Fibroblast of skin of right quadriceps (primary cell): ENCODE data around the gene PLCG2.

Experiments used
- DNase-seq: peaks from one replicate; pipeline ENCODE4 v3.0.0-alpha.2; 2013

PLCG2 gene

GRCh38 chr16:81882559-81882958, 103.5 kb downstream of the PLCG2 start:
- DNase-seq, result no peak

GRCh38 chr16:81883235-81883634, 104.1 kb downstream of the PLCG2 start:
- DNase-seq, result no peak

GRCh38 chr16:81885976-81886586, 107.0 kb downstream of the PLCG2 start:
- peak; percentile 11 for DNase-seq

GRCh38 chr16:81888520-81889394, 109.7 kb downstream of the PLCG2 start:
- DNase-seq, result no peak

GRCh38 chr16:81891736-81892364, 112.8 kb downstream of the PLCG2 start:
- DNase-seq, result no peak

GRCh38 chr16:81894592-81894991, 115.5 kb downstream of the PLCG2 start:
- DNase-seq, result no peak

GRCh38 chr16:81896902-81897301, 117.8 kb downstream of the PLCG2 start:
- DNase-seq, result no peak

GRCh38 chr16:81899601-81900000, 120.5 kb downstream of the PLCG2 start:
- DNase-seq, result no peak

GRCh38 chr16:81900014-81900413, 120.9 kb downstream of the PLCG2 start:
- no peak for DNase-seq

GRCh38 chr16:81900456-81900855, 121.4 kb downstream of the PLCG2 start:
- DNase-seq, result no peak

GRCh38 chr16:81901484-81901883, 122.4 kb downstream of the PLCG2 start:
- peak; percentile 25 for DNase-seq

GRCh38 chr16:81902025-81902424, 122.9 kb downstream of the PLCG2 start:
- DNase-seq, result no peak

- no peak for DNase-seq
Measured at GRCh38 chr16:81904320-81904719, 125.2 kb downstream of the PLCG2 start.

- DNase-seq, result no peak
Measured at GRCh38 chr16:81905277-81905676, 126.2 kb downstream of the PLCG2 start.

- DNase-seq, result no peak
Measured at GRCh38 chr16:81907681-81908080, 128.6 kb downstream of the PLCG2 start.

- no peak for DNase-seq
Measured at GRCh38 chr16:81908466-81909262, 129.6 kb downstream of the PLCG2 start.

- DNase-seq, result no peak
Measured at GRCh38 chr16:81910366-81910885, 131.3 kb downstream of the PLCG2 start.

GRCh38 chr16:81912395-81912794, 133.3 kb downstream of the PLCG2 start:
- no peak for DNase-seq

- no peak for DNase-seq
Measured at GRCh38 chr16:81913222-81913621, 134.1 kb downstream of the PLCG2 start.

GRCh38 chr16:81917375-81917774, 138.3 kb downstream of the PLCG2 start:
- no peak for DNase-seq

- no peak for DNase-seq
Measured at GRCh38 chr16:81918927-81919326, 139.8 kb downstream of the PLCG2 start.

GRCh38 chr16:81920498-81920897, 141.4 kb downstream of the PLCG2 start:
- no peak for DNase-seq
